Activated CD8-positive, alpha-beta memory T cell treated with anti-CD3 and anti-CD28 coated beads, Interleukin-2, amount 50 U/mL, for 4 hours (primary cell): Measurements from ENCODE around the gene DERA.
"Not testable (repeated sequence)": the region's sequence is repeated elsewhere in the genome, so short reads cannot be mapped to it uniquely, and the experiment has no call there.

ENCODE experiments used
- DNase-seq: peaks from one replicate; pipeline ENCODE4 v3.0.0-alpha.2; 2020

Gene DERA

GRCh38 chr12:15967053-15967452, 55.9 kb downstream of the DERA start:
- not testable (repeated sequence) for DNase-seq

- DNase-seq, result no peak
Measured at GRCh38 chr12:15971211-15971610, 60.1 kb downstream of the DERA start.

GRCh38 chr12:15972894-15973293, 61.8 kb downstream of the DERA start:
- no peak for DNase-seq

- no peak for DNase-seq
Measured at GRCh38 chr12:15977999-15978951, 67.1 kb downstream of the DERA start.

- DNase-seq, result no peak
Measured at GRCh38 chr12:15979096-15980092, 68.3 kb downstream of the DERA start.

- no peak for DNase-seq
Measured at GRCh38 chr12:15982071-15982470, 70.9 kb downstream of the DERA start.

- no peak for DNase-seq
Measured at GRCh38 chr12:15982471-15982870, 71.3 kb downstream of the DERA start.

- no peak for DNase-seq
Measured at GRCh38 chr12:15982921-15983320, 71.8 kb downstream of the DERA start.

GRCh38 chr12:15984097-15984800, 73.1 kb downstream of the DERA start:
- DNase-seq, result no peak

- DNase-seq, result no peak
Measured at GRCh38 chr12:15984963-15985362, 73.8 kb downstream of the DERA start.

GRCh38 chr12:15987696-15988095, 76.6 kb downstream of the DERA start:
- DNase-seq, result no peak

- DNase-seq, result no peak
Measured at GRCh38 chr12:15988983-15989755, 78.0 kb downstream of the DERA start.

- DNase-seq, result no peak
Measured at GRCh38 chr12:15995801-15996200, 84.7 kb downstream of the DERA start.

- DNase-seq, result no peak
Measured at GRCh38 chr12:15996254-15996653, 85.1 kb downstream of the DERA start.

- DNase-seq, result no peak
Measured at GRCh38 chr12:15996948-15997347, 85.8 kb downstream of the DERA start.

- no peak for DNase-seq
Measured at GRCh38 chr12:15997910-15998309, 86.8 kb downstream of the DERA start.

- DNase-seq, result no peak
Measured at GRCh38 chr12:16002880-16003279, 91.7 kb downstream of the DERA start.

- DNase-seq, result no peak
Measured at GRCh38 chr12:16003460-16003859, 92.3 kb downstream of the DERA start.

- DNase-seq, result no peak
Measured at GRCh38 chr12:16006752-16007151, 95.6 kb downstream of the DERA start.

GRCh38 chr12:16008421-16008824, 97.3 kb downstream of the DERA start:
- DNase-seq, result no peak

GRCh38 chr12:16012117-16012516, 101.0 kb downstream of the DERA start:
- DNase-seq, result no peak

GRCh38 chr12:16013722-16014121, 102.6 kb downstream of the DERA start:
- DNase-seq, result not testable (repeated sequence)
